SK-N-SH (cell line): ENCODE measurements around the gene SMIM13. TPM values are rescaled to one million over a fixed set of nuclear protein-coding genes. Genes with fewer than 3 reads are reported as not detected.

ENCODE experiments used
- CTCF ChIA-PET: fragments of 300-600, 350-600 bp; formaldehyde crosslinking; extraction: SDS; loops from one replicate; lab custom pipeline; 2021; lab: Yijun Ruan, JAX
- POLR2A ChIA-PET: fragments of 350-600 bp; sonication (Branson Sonifier 250); formaldehyde crosslinking; extraction: SDS; loops from one replicate; lab custom pipeline; 2020; ENCODE audit warnings: antibody characterized with exemption, inconsistent platforms; lab: Yijun Ruan, JAX
- DNase-seq: peaks from one replicate; pipeline ENCODE4 v3.0.0; 2012
- H2AFZ ChIP-seq: fragments of 200-600 bp; sonication (generic); 2 replicates; pipeline ENCODE4 v1.8.1; 2016; ENCODE audit warnings: antibody characterized with exemption, mild to moderate bottlenecking, low read depth
- H3F3A ChIP-seq: fragments of 200-600 bp; sonication (generic); replicated peaks from 2 replicates; pipeline ENCODE3; 2016; ENCODE audit warnings: antibody characterized with exemption, mild to moderate bottlenecking; ENCODE audit not compliant: insufficient read depth
- H3K27ac ChIP-seq, 2 experiments: fragments of 200-500 bp in 1 of 2; fragments of 200-600 bp in 1 of 2; sonication (Bioruptor generic) in 1 of 2; sonication (generic), shearing (Covaris generic) in 1 of 2; 2 replicates each; pipeline versions ENCODE4 v1.5.1 to v1.6.1; 2014 to 2016; ENCODE audit warnings: low read depth in 2 of 2, inconsistent platforms in 1 of 2, low read length in 1 of 2, mild to moderate bottlenecking in 1 of 2, mixed read lengths in 1 of 2
- H3K27me3 ChIP-seq: fragments of 200-600 bp; sonication (generic), shearing (Covaris generic); 2 replicates; pipeline ENCODE4 v1.6.1; 2016; ENCODE audit warnings: mixed run types; ENCODE audit not compliant: insufficient read depth
- H3K36me3 ChIP-seq, 2 experiments: fragments of 200-500 bp in 1 of 2; fragments of 200-600 bp in 1 of 2; sonication (Bioruptor generic) in 1 of 2; sonication (generic) in 1 of 2; replicated peaks in 1 of 2; 2 replicates each; pipeline versions ENCODE3 to v1.5.1; 2014 to 2016; ENCODE audit warnings: low read length in 1 of 2, mild to moderate bottlenecking in 1 of 2; ENCODE audit not compliant: insufficient read depth in 2 of 2, control insufficient read depth in 1 of 2
- H3K4me1 ChIP-seq, 2 experiments: fragments of 200-500 bp in 1 of 2; fragments of 200-600 bp in 1 of 2; sonication (Bioruptor generic) in 1 of 2; sonication (generic), shearing (Covaris generic) in 1 of 2; 2 replicates each; pipeline versions ENCODE4 v1.5.1 to v1.6.1; 2014 to 2016; ENCODE audit warnings: low read depth in 1 of 2, low read length in 1 of 2, mixed run types in 1 of 2; ENCODE audit not compliant: insufficient read depth in 2 of 2, control insufficient read depth in 1 of 2
- H3K4me2 ChIP-seq: fragments of 200-600 bp; sonication (generic), shearing (Covaris generic); 2 replicates; pipeline ENCODE4 v1.6.1; 2017; ENCODE audit warnings: mixed run types
- H3K4me3 ChIP-seq, 2 experiments: fragments of 200-500 bp in 1 of 2; fragments of 200-600 bp in 1 of 2; sonication (Bioruptor generic) in 1 of 2; sonication (generic), shearing (Covaris generic) in 1 of 2; 2 replicates each; pipeline versions ENCODE4 v1.5.1 to v1.8.1; 2014 to 2016; ENCODE audit warnings: low read depth in 2 of 2, inconsistent platforms in 1 of 2, low read length in 1 of 2, mild to moderate bottlenecking in 1 of 2, mixed read lengths in 1 of 2, moderate library complexity in 1 of 2
- H3K79me2 ChIP-seq: fragments of 200-600 bp; sonication (generic); 2 replicates; pipeline ENCODE4 v1.8.1; 2017; ENCODE audit warnings: mild to moderate bottlenecking; ENCODE audit not compliant: insufficient read depth
- H3K9ac ChIP-seq: fragments of 200-600 bp; sonication (generic); 2 replicates; pipeline ENCODE4 v1.6.1; 2017; ENCODE audit warnings: mixed run types
- H3K9me2 ChIP-seq: fragments of 200-600 bp; sonication (generic); 2 replicates; pipeline ENCODE4 v1.6.1; 2017; ENCODE audit warnings: mixed run types
- H3K9me3 ChIP-seq: fragments of 200-600 bp; sonication (generic); 2 replicates; pipeline ENCODE4 v1.6.1; 2017; ENCODE audit warnings: mixed run types, mild to moderate bottlenecking, moderate library complexity
- H4K20me1 ChIP-seq: fragments of 200-600 bp; sonication (generic); 2 replicates; pipeline ENCODE4 v1.6.1; 2017; ENCODE audit warnings: mild to moderate bottlenecking, mixed run types; ENCODE audit not compliant: insufficient read depth
- CHD2 ChIP-seq: fragments of 150-350 bp; IDR thresholded peaks from 2 replicates; pipeline ENCODE4 v1.6.1; 2018; ENCODE audit warnings: low read length; ENCODE audit not compliant: partially characterized antibody
- CTCF ChIP-seq: fragments of 200-600 bp; sonication (generic); IDR thresholded peaks from 2 replicates; pipeline ENCODE4 v1.6.1; 2017; ENCODE audit warnings: antibody characterized with exemption, mild to moderate bottlenecking, moderate library complexity
- EP300 ChIP-seq, 2 experiments: IDR thresholded peaks; 2 replicates each; pipeline versions ENCODE4 v1.4.0 to v1.6.1; 2012; ENCODE audit warnings: borderline replicate concordance in 1 of 2, low read depth in 1 of 2, low read length in 1 of 2
- FOSL2 ChIP-seq: IDR thresholded peaks from 2 replicates; pipeline ENCODE4 v1.4.0; 2012; ENCODE audit warnings: low read depth, mild to moderate bottlenecking, moderate library complexity, borderline replicate concordance
- GABPA ChIP-seq: IDR thresholded peaks from 2 replicates; pipeline ENCODE4 v1.4.0; 2012; ENCODE audit warnings: low read depth, mild to moderate bottlenecking
- GATA2 ChIP-seq: sonication (generic); formaldehyde crosslinking; IDR thresholded peaks from 2 replicates; pipeline ENCODE4 v1.5.0; 2020; ENCODE audit warnings: mild to moderate bottlenecking, missing genetic modification reagents
- IRF3 ChIP-seq: fragments of 150-350 bp; IDR thresholded peaks from 2 replicates; pipeline ENCODE4 v1.6.1; 2016; ENCODE audit warnings: mild to moderate bottlenecking, low read depth, low read length
- JUND ChIP-seq: IDR thresholded peaks from 2 replicates; pipeline ENCODE4 v1.4.0; 2012
- MAX ChIP-seq: IDR thresholded peaks from 2 replicates; pipeline ENCODE4 v1.4.0; 2012; ENCODE audit warnings: low read depth
- NFIC ChIP-seq: IDR thresholded peaks from 2 replicates; pipeline ENCODE4 v1.4.0; 2012; ENCODE audit warnings: borderline replicate concordance
- NRF1 ChIP-seq: IDR thresholded peaks from 2 replicates; pipeline ENCODE4 v1.6.1; 2012; ENCODE audit warnings: low read depth, mild to moderate bottlenecking, low read length
- POLR2AphosphoS5 ChIP-seq: IDR thresholded peaks from 2 replicates; pipeline ENCODE4 v1.6.1; 2012; ENCODE audit warnings: low read depth, low read length
- RFX5 ChIP-seq: IDR thresholded peaks from 2 replicates; pipeline ENCODE4 v1.6.1; 2012; ENCODE audit warnings: mild to moderate bottlenecking, improper control_type of control experiment, low read length
- RXRA ChIP-seq: IDR thresholded peaks from 2 replicates; pipeline ENCODE4 v1.4.0; 2012; ENCODE audit warnings: low read depth, mild to moderate bottlenecking, borderline replicate concordance
- SIN3A ChIP-seq: IDR thresholded peaks from 2 replicates; pipeline ENCODE4 v1.6.1; 2012; ENCODE audit warnings: low read depth, mild to moderate bottlenecking, low read length, moderate library complexity, borderline replicate concordance
- SMC3 ChIP-seq: IDR thresholded peaks from 2 replicates; pipeline ENCODE4 v1.6.1; 2012; ENCODE audit warnings: low read depth, low read length, improper control_type of control experiment
- TCF12 ChIP-seq: IDR thresholded peaks from 2 replicates; pipeline ENCODE4 v1.4.0; 2012
- TEAD4 ChIP-seq: IDR thresholded peaks from 2 replicates; pipeline ENCODE4 v1.4.0; 2012; ENCODE audit warnings: mild to moderate bottlenecking, borderline replicate concordance; ENCODE audit not compliant: insufficient read depth
- USF1 ChIP-seq: IDR thresholded peaks from 2 replicates; pipeline ENCODE4 v1.4.0; 2012; ENCODE audit warnings: low read depth, borderline replicate concordance
- USF2 ChIP-seq: fragments of 150-350 bp; IDR thresholded peaks from 2 replicates; pipeline ENCODE4 v1.6.1; 2017; ENCODE audit warnings: antibody characterized with exemption, low read length, low read depth, borderline replicate concordance
- YY1 ChIP-seq: IDR thresholded peaks from 2 replicates; pipeline ENCODE4 v1.4.0; 2012; ENCODE audit warnings: low read depth, mild to moderate bottlenecking
- WGBS: methylation state at CpG from one replicate; pipeline ENCODE4 v1.1.6; 2017; ENCODE audit warnings: low lambda C conversion rate; 5-methylcytosine and 5-hydroxymethylcytosine counted together
- polyA plus RNA-seq, 3 experiments: library from polyadenylated mRNA; depleted of rRNA; stranded (reverse); fragments of >200 nt; gene quantifications; 2 replicates each; pipeline ENCODE4 v1.2.3, GENCODE V29; 2012

SMIM13 gene
- polyA plus RNA-seq, 1 of the 3 experiments (the other 2 are of a cell fraction), result 2.1 TPM

GRCh38 chr6:11101417-11101816, 7.8 kb downstream of the SMIM13 start:
- no peak for TF ChIP-seq RFX5
- TF ChIP-seq POLR2AphosphoS5, result no peak
- no peak for TF ChIP-seq SIN3A
- TF ChIP-seq USF1, result no peak
- TF ChIP-seq JUND, result no peak
- no peak for TF ChIP-seq MAX
- no peak for DNase-seq
- peaks cover 6% of the 10 kb centered on the region; the same call in 1 of the 2 replicates for H4K20me1 ChIP-seq
- H3F3A ChIP-seq, result no peaks in the 10 kb centered on the region
- CTCF ChIA-PET, result interaction anchor here (1.0 to 3.2 kb wide), 2 partner anchors 8 to 395 kb away, joined by 3 to 16 read pairs; partner anchors contain the start of gene SMIM13
- peaks cover 100% of the 10 kb centered on the region for H3K79me2 ChIP-seq
- H3K36me3 ChIP-seq, result peaks cover 0 to 39% of the 10 kb centered on the region in 2 experiments
- H2AFZ ChIP-seq, result no peak overlapping the region
- no peak overlapping the region for H3K4me2 ChIP-seq
- 98% methylated on average over 5 of the region's 5 CpGs for WGBS
- H3K27me3 ChIP-seq, result no peaks in the 10 kb centered on the region
- H3K4me1 ChIP-seq, result peaks cover 0 to under 1% of the 10 kb centered on the region in 2 experiments; a peak in 2 of 4 replicates
- POLR2A ChIA-PET, result no interaction called here
- no peak overlapping the region for H3K9ac ChIP-seq
- H3K9me3 ChIP-seq, result no peaks in the 10 kb centered on the region
- H3K9me2 ChIP-seq, result no peaks in the 10 kb centered on the region
- no peak overlapping the region for H3K4me3 ChIP-seq
- no peak overlapping the region for H3K27ac ChIP-seq

- Histone ChIP-seq H3K36me3 (peaks cover 0 to 38% of the 10 kb centered on the region in 2 experiments), H3K4me2 (no peak overlapping the region), H3F3A (no peaks in the 10 kb centered on the region), H3K27ac (no peak overlapping the region), H3K9ac (no peak overlapping the region), H3K4me1 (no peaks in the 10 kb centered on the region; a peak in 1 of 4 replicates), H3K9me2 (no peaks in the 10 kb centered on the region), H3K9me3 (no peaks in the 10 kb centered on the region), H3K4me3 (no peak overlapping the region), H3K79me2 (peaks cover 99% of the 10 kb centered on the region), H4K20me1 (peaks cover 6% of the 10 kb centered on the region; the same call in 1 of the 2 replicates), H3K27me3 (no peaks in the 10 kb centered on the region), H2AFZ (no peak overlapping the region)
- DNase-seq, result no peak
- POLR2A ChIA-PET, result no interaction called here
- CTCF ChIA-PET, result no interaction called here
- WGBS, result 75% methylated on average over 4 of the region's 5 CpGs
- no peak for TF ChIP-seq NFIC
- TF ChIP-seq GABPA, result no peak
- TF ChIP-seq USF2, result no peak
- TF ChIP-seq GATA2, result no peak
- TF ChIP-seq SMC3, result no peak
- TF ChIP-seq FOSL2, result no peak
- TF ChIP-seq RXRA, result no peak
- no peak for TF ChIP-seq CHD2
- no peak for TF ChIP-seq NRF1
- no peak for TF ChIP-seq USF1
- no peak for TF ChIP-seq JUND
- no peak for TF ChIP-seq YY1
- no peak for TF ChIP-seq CTCF
- no peak for TF ChIP-seq TEAD4
- no peak for TF ChIP-seq IRF3
- no peak for TF ChIP-seq POLR2AphosphoS5
- TF ChIP-seq EP300 (IDR thresholded peaks at IDR 0.05; ENCODE audit: borderline replicate concordance in 1 of 2, low read depth in 1 of 2, low read length in 1 of 2), result no peak
- no peak for TF ChIP-seq TCF12
These were observed 9.4 kb downstream of the SMIM13 start for GRCh38 chr6:11103065-11103464.
